ENCODE measurements around the gene CCM2. TPM values are rescaled to one million over a fixed set of nuclear protein-coding genes. Genes with fewer than 3 reads are reported as not detected.

Gene CCM2
- total RNA-seq, 1 donor from 2014 or later, result 22.4 TPM

DNA sequence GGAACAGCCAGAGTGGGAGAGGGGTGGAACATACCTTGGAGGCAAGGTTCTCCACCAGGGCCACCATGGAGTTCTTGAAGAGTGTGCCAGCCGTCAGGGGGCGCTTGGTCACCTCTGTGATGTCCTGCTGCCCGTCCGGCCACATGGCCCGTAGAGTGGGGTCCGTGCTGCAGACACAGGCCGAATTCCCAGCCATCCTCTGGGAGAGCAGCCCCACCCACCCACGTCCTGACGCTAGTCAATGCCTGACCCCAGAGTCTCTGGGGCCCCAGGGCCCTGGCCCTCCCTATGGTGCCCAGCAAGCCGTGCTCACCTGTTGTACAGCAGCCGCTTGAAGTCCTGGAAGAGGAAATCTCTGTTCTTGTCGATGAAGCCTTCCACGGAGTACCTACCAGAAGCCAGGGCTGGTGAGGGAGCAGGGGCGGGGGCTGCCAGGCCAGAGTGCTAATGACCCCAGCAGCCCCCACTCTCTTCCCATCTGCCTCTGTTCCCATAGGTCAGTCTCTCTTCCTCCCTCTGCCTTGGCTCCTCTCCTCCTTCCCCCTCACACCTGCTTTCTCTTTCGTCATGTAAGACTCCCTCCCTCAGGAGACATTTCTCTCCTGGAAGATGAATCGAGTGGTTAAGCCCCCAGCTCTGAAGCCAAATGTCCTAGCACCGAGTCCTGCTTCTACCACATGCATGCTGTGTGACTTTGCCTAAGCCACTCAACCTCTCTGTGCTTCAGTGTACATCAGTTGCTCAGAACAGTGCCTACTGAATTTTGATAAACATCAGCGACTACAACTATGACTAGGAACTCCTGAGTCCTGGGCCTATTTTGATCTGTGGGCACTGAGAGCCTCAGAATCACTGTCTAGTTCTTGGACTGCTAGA is 32.2 kb upstream of the CCM2 start:
- DNase-seq (ENCODE audit: low spot score in 2 of 2) (no peak), FAIRE-seq (no peak)

DNA sequence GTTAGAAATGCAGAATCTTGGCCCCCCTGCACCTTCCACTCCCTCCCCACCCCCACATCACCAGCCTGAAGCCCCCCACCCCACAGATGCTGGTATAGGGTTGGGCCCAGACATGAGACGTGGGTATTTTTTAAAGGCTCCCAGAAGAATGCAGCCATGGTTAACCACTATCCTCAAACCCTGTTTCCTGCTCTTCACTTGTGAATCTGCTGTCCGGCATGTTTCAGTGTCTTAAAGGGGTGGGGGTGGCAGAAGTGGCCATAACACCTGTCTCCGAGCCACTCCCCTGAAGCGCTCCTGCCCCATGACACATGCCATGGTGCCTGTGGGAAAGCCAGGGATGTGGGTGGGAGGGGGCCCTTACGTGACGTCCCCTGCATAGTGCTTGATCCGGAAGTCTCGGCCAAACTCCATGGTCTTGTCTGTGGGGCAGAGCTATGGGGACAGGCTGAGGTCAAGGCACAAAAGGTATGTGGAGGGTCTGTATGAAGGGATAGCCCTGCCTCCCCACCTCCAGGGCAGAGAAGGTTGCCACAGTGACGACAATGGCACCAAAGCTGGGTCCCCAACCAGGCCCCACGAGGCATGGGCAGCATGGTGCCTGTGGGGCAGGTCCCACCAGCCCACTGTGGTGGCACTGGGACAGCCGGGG is 30.8 kb upstream of the CCM2 start:
- DNase-seq (ENCODE audit: low spot score in 2 of 2), result no peak
- no peak for FAIRE-seq

DNA sequence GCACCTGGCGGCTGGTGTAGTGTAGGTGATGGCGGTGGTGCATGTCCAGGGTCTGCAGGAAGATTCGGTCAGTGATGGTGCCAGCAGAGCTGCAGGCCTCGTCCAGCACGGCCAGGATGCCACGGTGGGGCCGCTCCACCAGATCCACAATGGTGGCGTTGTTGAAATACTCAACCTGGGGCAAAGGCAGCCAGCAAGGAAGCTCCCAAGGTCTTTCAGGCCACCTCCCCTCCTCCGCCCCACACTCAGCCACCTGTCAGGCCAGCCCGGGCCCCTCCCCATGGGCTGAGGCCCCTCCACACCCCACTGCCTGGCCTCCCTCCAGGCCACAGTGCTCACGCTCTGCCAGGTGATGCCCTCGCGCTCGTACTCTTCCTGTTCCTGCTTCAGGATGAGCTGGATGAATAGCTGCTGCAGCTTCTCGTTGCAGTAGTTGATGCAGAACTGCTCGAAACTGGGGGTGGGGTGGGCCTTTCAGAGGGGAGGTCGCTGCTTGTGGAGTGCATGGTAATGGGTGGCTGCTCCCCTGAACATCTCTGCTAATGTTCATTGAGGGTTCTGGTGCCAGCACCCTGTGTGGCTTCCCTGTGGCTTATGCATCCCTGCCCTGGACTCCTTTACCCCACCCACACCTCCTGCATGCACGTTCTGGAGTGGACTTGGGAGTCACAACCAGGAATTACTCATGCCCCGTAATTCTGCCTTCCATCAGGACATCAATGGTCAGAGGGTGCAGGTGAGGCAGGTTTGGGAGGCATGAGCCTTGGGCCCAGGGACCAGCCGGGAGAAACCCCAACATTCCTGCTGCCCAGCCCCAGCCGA is 30.1 kb upstream of the CCM2 start:
- FAIRE-seq (no peak), DNase-seq (ENCODE audit: low spot score in 2 of 2) (no peak)

DNA sequence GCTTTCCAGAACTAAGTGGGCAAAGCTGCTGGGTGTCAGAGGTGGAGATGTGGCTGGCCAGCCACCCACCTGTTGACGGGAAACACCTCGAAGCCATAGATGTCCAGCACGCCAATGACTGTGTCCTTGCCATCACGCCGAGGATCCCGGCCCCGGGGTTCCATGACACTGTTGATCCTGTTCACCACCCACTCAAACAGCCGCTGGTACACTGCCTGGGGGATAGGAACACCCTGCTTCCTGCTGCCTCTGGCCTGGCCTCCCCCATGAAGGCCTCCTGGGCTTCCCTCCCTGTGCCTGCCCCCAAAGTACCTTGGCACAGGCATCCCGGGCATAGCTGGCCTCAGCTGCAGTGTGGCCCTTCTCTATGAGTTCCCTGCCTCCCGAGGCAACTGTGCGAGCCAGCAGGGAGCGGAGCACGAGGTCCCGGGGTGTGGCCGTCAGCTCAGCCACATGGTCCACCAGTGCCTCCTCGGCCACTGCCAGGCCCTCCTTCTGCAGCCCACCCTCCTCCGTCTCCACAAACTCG is 29.4 kb upstream of the CCM2 start:
- FAIRE-seq (no peak), DNase-seq (ENCODE audit: low spot score in 2 of 2) (no peak)

DNA sequence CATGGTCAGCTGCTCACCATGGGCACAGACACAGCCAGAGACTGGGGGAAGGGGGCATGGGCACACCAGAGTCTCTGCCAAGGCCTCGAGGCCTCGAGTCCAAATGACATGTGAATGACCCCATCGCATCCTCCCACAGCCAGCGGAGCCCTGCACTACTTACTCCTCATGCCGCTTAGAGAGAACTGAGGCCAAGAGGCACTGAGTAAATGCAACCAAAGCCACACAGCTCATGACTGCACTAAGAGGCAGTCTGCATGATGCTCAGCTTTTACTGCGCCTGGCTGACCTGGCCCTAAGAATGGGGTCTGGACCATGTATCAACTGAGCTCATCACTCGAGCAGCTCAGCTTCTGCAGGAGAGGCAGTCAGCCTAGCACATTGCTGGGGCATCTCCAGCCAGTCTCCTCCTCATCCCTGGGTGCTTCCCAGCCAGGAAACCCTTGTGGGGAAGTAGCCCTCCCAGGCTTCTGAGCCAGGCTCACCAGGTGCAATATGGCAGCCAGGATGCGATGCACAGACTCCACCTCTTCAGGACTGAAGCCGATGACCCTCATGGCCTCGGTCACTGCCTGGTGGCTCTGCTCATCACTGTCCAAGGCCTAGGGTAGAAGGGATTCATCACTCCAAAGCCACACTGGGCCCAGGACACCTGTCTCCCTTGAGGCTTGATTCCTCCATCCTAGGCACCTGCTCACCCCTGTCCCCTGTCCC is 28.7 kb upstream of the CCM2 start:
- DNase-seq (ENCODE audit: low spot score in 2 of 2) (no peak), FAIRE-seq (no peak)

DNA sequence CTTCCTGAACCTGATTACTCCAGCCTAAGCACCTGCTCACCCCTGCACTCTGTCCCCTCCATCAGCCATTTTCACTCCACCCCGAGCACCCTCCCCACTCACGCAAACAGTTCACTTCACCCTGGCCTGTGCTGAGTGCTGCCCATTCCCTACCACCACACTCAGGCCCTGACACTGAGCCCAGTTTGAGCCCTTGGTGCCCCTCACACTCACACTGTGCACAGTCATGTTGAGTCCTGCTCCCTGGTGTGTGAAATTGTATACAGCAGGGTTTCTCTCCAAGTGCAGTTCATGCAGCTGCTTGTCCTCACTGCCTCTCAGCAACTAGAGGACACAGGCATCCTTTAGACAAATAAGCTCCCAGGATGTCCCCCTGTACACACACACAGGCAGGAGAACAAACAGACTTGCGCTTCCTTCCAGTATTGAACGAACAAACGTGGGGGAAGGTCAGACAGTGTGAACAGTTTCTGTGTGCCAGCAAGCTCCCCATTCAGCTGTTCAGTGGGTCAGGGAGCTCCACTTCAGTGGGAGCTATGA is 28.0 kb upstream of the CCM2 start:
- DNase-seq (ENCODE audit: low spot score in 2 of 2) (no peak), FAIRE-seq (no peak)

DNA sequence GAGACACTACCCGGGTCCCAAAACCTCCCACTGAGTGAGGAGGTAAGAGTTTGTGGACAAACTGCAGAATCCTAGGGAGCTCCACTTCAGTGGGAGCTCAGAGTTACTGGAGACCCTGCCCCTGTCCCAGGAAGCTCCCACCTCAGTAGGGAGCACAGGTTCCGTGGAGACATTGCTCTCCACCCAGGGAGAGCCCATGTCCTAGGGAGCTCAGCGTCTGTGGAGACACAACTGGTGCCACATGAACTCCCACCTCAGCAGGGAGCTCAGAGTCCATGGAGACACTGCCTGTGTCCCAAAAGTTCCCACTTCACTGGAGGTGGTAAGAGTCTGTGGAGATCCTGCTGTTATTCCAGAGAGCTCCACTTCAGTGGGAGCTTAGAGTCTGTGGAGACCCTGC is 27.4 kb upstream of the CCM2 start:
- DNase-seq (ENCODE audit: low spot score in 2 of 2), result no peak
- FAIRE-seq, result no peak

DNA sequence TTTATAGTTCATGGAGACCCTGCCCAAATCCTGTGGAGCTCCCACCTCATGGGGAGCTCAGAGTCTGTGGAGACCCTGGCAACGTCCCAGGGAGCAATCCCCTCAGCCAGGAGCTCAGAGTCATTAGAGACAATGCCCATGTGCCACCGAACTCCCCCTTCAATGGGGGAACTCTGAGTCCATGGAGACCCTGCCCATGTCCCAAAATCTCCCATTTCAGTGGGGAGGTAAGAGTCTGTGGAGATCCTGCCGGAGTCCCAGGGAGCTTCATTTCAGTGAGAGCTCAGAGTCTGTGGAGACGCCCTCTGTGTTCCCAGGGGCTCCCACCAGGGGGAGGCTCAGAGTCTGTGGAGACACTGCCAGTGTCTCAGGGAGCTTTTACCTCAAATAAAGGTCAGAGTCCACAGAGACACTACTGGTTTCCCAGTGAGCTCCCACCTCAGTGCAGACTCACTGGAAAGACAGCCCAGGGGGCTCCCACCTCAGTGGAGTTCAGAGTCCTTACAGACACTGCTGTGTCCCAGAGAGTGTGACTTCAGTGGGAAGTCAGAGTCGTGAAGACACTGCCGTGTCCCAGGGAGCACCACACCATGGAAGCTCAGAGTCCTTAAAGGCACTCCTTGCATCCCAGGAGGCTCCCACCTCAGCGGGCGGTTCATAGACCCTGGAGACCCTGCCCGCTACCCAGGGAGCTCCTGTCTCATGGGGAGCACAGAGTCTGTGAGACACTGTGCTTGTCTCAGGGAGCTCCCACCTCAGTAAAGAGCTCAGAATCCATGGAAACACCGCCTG is 26.2 kb upstream of the CCM2 start:
- FAIRE-seq (no peak), DNase-seq (ENCODE audit: low spot score in 2 of 2) (no peak)

DNA sequence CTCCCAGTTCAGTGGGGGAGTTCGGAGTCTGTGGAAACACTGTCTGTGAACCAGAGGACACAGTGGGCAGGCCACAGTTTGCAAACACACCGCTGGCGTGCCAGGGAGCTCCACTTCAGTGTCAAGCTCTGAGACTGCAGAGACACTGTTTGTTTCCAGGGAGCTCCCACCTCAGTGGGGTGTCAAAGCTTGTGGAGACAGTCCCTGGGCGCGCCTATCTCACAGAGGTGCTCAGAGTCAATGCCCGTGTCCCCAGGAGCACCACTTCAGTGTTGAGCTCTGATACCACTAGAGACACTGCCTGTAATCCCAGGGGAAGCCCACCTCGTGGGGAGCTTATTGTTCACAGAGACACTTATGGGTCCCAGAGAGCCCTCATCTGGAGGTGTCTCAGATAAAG is 25.5 kb upstream of the CCM2 start:
- DNase-seq (ENCODE audit: low spot score in 2 of 2) (no peak), FAIRE-seq (no peak)

DNA sequence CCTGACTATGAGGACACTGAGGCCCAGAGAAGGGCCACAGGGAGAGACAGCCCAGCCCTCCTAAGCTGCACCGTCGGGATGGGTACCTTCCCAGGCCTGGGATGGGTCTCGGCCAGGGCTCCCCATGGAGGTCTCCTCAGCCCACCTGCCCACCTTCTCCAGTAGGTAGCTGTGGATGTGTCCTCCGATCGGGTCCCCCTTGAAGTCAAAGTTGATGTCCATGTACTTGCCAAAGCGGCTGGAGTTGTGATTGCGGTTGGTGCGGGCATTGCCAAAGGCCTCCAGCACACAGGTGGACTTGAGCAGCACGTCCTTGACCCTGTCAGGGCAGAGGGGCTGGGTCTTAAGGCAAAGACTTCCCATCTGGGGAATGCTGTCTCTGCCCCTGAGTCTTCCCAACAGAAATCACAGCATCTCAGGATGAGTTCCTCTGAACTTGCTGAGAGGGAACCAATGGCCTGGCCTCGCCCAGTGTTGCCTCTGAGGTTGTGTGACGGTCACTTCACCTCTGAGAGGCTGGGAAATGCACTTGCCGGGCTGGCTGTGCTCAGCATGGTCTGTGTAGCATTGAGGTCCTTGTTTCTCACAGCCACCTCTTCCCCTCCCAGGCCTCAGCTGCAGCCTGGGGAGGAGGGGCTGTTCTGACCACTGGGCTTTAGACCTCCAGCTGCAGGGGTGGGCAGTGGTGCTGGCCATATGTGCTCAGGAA is 24.5 kb upstream of the CCM2 start:
- DNase-seq (ENCODE audit: low spot score in 2 of 2) (no peak), FAIRE-seq (no peak)

DNA sequence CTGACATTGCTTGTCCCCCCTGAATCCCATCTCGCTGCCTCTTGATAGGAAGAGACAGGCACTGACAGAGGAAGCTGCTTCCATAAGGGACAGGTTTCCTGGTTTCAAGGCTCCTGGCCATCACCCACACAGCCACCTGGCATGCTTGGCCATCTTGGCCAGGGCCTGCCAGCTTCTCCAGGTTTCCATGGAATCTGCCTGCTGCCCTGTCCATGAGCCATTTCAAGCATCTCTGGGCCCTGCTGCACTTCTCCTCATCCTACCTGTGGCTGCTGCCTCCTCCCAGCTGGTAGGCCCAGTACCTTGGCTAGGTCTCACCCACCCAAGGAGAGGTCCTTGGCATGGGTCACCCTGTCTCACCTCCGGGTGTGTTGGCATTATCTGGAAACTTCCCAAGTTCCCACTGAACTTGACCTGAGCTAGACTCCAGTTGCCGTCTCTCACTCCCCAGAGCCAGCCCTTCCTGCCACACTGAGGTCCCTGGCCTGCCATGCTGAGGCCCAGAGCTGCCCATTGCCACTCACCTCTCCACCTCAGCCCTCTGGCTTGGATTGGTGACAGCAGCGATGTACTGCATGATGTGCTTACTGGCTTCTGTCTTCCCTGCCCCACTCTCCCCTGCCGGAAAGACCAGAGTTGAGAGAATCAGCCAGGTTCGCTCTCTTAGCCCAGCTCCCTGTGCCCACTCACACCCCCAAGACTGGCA is 23.8 kb upstream of the CCM2 start:
- FAIRE-seq (no peak), DNase-seq (ENCODE audit: low spot score in 2 of 2) (no peak)

DNA sequence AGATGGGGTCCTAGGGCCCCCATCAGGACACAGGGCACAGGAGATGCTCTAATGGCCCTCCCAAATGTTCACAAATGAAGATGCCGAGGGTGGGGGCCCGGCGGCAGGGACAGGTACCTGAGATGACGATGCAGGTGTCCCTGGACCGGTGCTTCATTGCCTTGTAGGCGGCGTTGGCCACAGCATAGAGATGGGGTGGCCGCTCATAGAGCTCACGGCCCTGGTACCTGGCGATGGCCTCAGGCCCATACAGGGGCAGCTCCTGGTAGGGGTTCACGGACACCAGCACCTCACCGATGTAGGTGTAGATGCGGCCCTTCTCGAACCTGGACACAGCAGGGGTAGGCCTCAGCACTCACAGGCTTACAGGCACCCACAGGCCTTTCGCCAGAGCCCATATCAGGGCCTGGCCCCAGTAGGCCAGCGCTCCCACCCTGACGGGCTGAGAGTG is 23.2 kb upstream of the CCM2 start:
- no peak for FAIRE-seq
- DNase-seq (ENCODE audit: low spot score in 2 of 2), result no peak

DNA sequence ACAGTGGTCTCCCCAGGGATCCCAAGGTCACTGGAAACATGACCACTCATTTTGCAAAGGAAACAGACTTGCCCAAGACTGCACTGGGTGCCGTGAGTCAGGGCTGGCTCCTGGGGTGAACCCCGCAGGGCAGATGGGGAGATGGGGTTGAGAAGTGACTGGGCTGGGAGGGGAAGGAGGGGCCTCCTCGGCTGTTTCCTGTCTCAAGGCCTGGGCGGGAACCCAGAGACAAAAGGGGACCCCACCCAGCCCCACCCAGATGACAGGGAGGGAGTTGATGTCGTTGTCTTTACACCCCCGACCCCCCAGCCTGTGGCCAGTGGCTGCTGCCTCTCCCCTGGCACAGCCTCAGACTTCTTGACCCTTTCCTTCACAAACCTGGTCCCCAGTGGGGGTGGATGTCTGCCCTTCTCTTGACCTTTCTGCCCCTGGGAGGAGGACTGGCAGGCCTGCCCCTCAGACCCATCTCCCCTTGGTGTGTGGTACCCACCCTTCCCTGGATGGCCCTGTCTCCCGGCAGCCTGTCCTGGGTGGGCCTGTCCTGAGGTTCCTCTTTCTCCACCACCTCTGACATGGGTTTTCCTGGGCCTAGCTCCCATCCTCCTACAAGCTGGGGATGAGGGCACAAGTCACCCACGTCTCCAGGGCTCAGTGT is 22.6 kb upstream of the CCM2 start:
- no peak for FAIRE-seq
- no peak for DNase-seq (ENCODE audit: low spot score in 2 of 2)

DNA sequence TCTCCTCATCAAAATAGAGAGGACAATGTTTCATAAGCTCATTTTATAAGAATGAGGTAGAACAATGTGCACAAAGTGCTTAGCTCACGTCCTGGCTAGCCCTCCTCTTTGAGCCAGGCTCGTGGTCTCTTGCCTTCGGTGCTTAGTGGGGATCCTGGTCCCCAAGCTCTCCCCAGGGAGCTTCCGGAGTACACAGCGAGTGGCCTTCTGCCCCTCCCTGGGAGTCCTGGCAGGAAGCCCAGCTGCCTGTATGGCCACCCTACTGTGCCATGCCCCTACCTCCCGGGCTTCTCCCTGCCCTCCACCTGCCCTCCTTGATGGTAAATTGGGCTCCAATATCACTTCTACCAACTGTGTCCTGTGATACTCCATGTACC is 22.1 kb upstream of the CCM2 start:
- DNase-seq (ENCODE audit: low spot score in 2 of 2), result no peak

DNA sequence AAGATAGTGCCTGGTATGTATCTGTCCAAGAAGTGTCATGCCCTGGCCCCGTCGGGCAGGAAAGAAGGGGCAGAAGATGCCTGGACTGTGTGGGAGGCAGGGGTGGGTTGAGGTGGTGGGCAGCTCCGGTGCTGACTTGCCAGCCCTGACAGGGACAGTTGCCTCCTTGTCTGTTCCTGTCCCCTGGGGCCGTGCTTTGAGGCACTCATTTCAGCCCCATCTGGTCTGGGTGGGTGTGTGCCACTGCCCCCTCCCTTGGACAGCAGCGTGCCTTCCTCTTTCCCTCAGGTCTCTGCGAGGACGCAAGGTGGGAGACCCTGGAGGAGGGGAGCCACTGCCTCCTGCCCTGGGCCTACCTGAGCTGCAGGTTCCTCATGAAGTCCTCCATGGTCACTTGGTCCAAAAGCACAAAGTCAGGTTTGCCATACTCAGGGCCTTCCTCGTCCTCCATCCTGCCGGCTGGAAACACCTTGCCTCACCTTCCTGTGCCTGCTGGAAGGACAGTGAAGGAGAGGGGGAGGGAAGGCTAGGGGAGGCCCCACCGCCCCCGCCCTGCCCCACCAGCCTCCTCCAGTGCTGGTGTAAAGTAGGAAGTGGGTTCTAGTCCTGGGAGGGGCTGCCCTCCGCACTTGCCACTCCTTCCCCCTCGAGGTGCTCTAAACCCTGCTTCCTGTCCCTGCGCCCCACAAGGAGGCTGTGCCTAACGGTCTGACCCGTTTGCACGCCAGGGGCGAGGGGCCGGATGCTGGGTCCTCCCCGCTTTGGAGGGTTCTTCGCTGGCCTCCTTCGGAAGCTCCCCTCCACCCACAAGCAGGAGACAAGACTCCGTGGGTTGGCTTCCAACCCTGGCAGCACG is 21.3 kb upstream of the CCM2 start, which contains the start of gene MYO1G:
Gene MYO1G (minus strand): TSS at position 505 of the 856 bp plus-strand sequence. CDS start 54 bp downstream, at position 451.
- no peak for FAIRE-seq
- DNase-seq (ENCODE audit: low spot score in 2 of 2), result no peak

More for the DNA sequence above, 22.1 kb upstream of the CCM2 start:
- FAIRE-seq, result no peak
